CD14-positive monocyte (primary cell): ENCODE measurements around the gene KIAA0513. TPM values are rescaled to one million over a fixed set of nuclear protein-coding genes. Genes with fewer than 3 reads are reported as not detected.

ENCODE experiments used
- DNase-seq, 3 donors: peaks; one replicate each; pipeline ENCODE4 v3.0.0-alpha.2; 2011 to 2022
- H2AFZ ChIP-seq: 2 replicates; pipeline ENCODE4 v1.6.0; 2012; ENCODE audit warnings: mild to moderate bottlenecking, low read depth, low read length, inconsistent platforms; ENCODE audit not compliant: insufficient read depth, poor library complexity, severe bottlenecking
- H3K27ac ChIP-seq, 2 donors: 1 replicate in 1 of 2; 2 replicates in 1 of 2; pipeline ENCODE4 v1.5.1; 2012 to 2013; ENCODE audit warnings: low read length in 2 of 2, control low read depth in 1 of 2, inconsistent platforms in 1 of 2, low read depth in 1 of 2, mild to moderate bottlenecking in 1 of 2
- H3K27me3 ChIP-seq, 2 donors: one replicate each; pipeline versions ENCODE4 v1.6.0 to v1.6.1; 2011 to 2013; ENCODE audit warnings: low read length in 2 of 2; ENCODE audit not compliant: control insufficient read depth in 2 of 2, insufficient read depth in 2 of 2
- H3K36me3 ChIP-seq, 2 donors: replicated peaks in 1 of 2; 1 replicate in 1 of 2; 2 replicates in 1 of 2; pipeline versions ENCODE4 v1.5.1 to v1.6.1; 2012 to 2013; ENCODE audit warnings: low read length in 2 of 2, control low read depth in 1 of 2, inconsistent platforms in 1 of 2, mild to moderate bottlenecking in 1 of 2; ENCODE audit not compliant: insufficient read depth in 2 of 2, control insufficient read depth in 1 of 2
- H3K4me1 ChIP-seq, 2 donors: 1 replicate in 1 of 2; 2 replicates in 1 of 2; pipeline versions ENCODE4 v1.5.1 to v1.6.1; 2012 to 2013; ENCODE audit warnings: low read length in 2 of 2, control low read depth in 1 of 2, inconsistent platforms in 1 of 2, mild to moderate bottlenecking in 1 of 2, moderate library complexity in 1 of 2; ENCODE audit not compliant: insufficient read depth in 2 of 2, control insufficient read depth in 1 of 2
- H3K4me2 ChIP-seq: replicated peaks from 2 replicates; pipeline ENCODE3; 2012; ENCODE audit warnings: low read length, moderate library complexity, mild to moderate bottlenecking; ENCODE audit not compliant: poor library complexity, severe bottlenecking; ENCODE audit errors: extremely low read depth
- H3K4me3 ChIP-seq, 3 experiments: fragments of 200-600 bp in 1 of 3; sonication (generic) in 1 of 3; replicated peaks in 1 of 3; 1 replicate in 2 of 3; 2 replicates in 1 of 3; pipeline ENCODE4 v1.5.1; 2011 to 2013; ENCODE audit warnings: low read length in 3 of 3, mild to moderate bottlenecking in 3 of 3, control low read depth in 2 of 3, low read depth in 2 of 3, inconsistent platforms in 1 of 3, moderate library complexity in 1 of 3
- H3K79me2 ChIP-seq: 2 replicates; pipeline ENCODE4 v1.6.0; 2012; ENCODE audit warnings: mild to moderate bottlenecking, control low read depth, inconsistent platforms, low read length, moderate library complexity; ENCODE audit not compliant: insufficient read depth
- H3K9ac ChIP-seq: 2 replicates; pipeline ENCODE4 v1.6.0; 2017; ENCODE audit warnings: low read length, mild to moderate bottlenecking; ENCODE audit not compliant: insufficient read depth, poor library complexity, severe bottlenecking
- H3K9me3 ChIP-seq, 2 donors: replicated peaks in 1 of 2; 1 replicate in 1 of 2; 2 replicates in 1 of 2; pipeline versions ENCODE4 v1.5.1 to v1.6.1; 2012 to 2013; ENCODE audit warnings: low read length in 2 of 2, control low read depth in 1 of 2; ENCODE audit not compliant: control insufficient read depth in 1 of 2, insufficient read depth in 1 of 2
- H4K20me1 ChIP-seq: 2 replicates; pipeline ENCODE4 v1.6.0; 2012; ENCODE audit warnings: mild to moderate bottlenecking, low read length, control low read depth, moderate library complexity; ENCODE audit not compliant: insufficient read depth
- H3K27ac Mint-ChIP-seq, 7 donors: one replicate each; pipeline ENCODE4 v1.8.0; 2020; ENCODE audit warnings: mild to moderate bottlenecking in 7 of 7, mixed read lengths in 7 of 7, moderate library complexity in 6 of 7, inconsistent platforms in 2 of 7
- H3K27me3 Mint-ChIP-seq, 3 donors: one replicate each; pipeline ENCODE4 v1.8.0; 2021 to 2022; ENCODE audit warnings: low read depth in 3 of 3, mild to moderate bottlenecking in 3 of 3, mixed read lengths in 3 of 3, moderate library complexity in 3 of 3, inconsistent platforms in 1 of 3
- H3K36me3 Mint-ChIP-seq, 2 donors: one replicate each; pipeline ENCODE4 v1.8.0; 2020; ENCODE audit warnings: mixed read lengths in 2 of 2, inconsistent platforms in 1 of 2, mild to moderate bottlenecking in 1 of 2
- H3K4me1 Mint-ChIP-seq: one replicate; pipeline ENCODE4 v1.8.0; 2020; ENCODE audit warnings: mild to moderate bottlenecking, mixed read lengths
- H3K4me3 Mint-ChIP-seq, 2 donors: one replicate each; pipeline ENCODE4 v1.8.0; 2020; ENCODE audit warnings: mild to moderate bottlenecking in 2 of 2, mixed read lengths in 2 of 2, moderate library complexity in 1 of 2
- H3K9me3 Mint-ChIP-seq, 7 donors: one replicate each; pipeline ENCODE4 v1.8.0; 2020 to 2022; ENCODE audit warnings: mixed read lengths in 7 of 7, mild to moderate bottlenecking in 6 of 7, moderate library complexity in 6 of 7, inconsistent platforms in 2 of 7
- WGBS: methylation state at CpG from one replicate; pipeline ENCODE4 v1.1.5; 2013; ENCODE audit warnings: missing lambda C conversion rate; ENCODE audit not compliant: insufficient coverage; 5-methylcytosine and 5-hydroxymethylcytosine counted together
- intact Hi-C, 2 donors: fragments of 100-400 bp; cut with micrococcal nuclease; formaldehyde crosslinking; loops; one replicate each; pipeline versions ENCODE4 v1.15.0 to v1.15.1; 2023
- polyA plus RNA-seq, 3 donors: library from polyadenylated mRNA; depleted of rRNA in 1 of 3; unstranded in 2 of 3; stranded (reverse) in 1 of 3; fragments of 300-500 nt in 2 of 3; fragments of >200 nt in 1 of 3; fragmentation: Illumina TruSeq in 2 of 3; gene quantifications; 1 replicate in 2 of 3; 2 replicates in 1 of 3; pipeline ENCODE4 v1.2.3, GENCODE V29; 2012 to 2021
- TF ChIP-seq, protein P1 (sequence below): fragments of 200-600 bp; IDR thresholded peaks from one replicate; pipeline ENCODE4 v1.8.0; 2022; ENCODE audit warnings: antibody characterized with exemption, mild to moderate bottlenecking

The KIAA0513 gene
- polyA plus RNA-seq, 3 donors: 21.4 to 77.5 (median 32.7) TPM

DNA sequence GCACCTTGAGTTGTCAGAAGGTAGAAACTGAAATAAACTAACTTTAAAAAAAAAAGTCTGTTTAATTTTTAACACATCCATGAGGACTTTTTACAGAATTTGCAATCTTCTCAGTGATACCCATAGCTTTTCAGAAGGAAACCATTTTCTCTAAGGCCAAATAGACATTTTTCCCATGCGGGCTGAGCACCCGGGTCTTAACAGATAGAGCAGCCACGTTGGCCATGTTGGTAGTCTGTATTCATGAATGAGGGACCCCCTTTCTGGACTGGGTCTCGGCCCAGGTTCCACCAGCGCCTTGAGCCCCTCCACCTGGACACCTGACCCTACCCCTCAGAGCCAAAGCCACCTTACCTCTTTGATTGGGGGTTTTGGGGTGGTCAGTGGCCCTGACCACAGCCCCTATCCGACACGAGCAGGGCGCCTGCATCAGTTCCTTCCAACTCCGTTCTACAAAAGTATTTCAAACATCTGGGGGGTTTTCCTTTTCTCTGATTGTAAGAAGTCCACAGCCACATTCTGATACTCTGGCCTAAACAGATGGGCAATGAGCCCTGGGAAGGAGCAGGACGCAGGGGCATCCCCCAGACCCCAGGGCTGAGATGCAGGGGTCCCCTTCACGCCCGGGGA is 66.7 kb downstream of the KIAA0513 start:
- 91% methylated on average over 4 of the region's 12 CpGs for WGBS
- Histone ChIP-seq H3K4me2 (no peak overlapping the region), H3K4me3 (no peak overlapping the region), H3K27ac (no peak overlapping the region), H3K79me2 (no peaks in the 10 kb centered on the region), H3K36me3 (peaks cover 13 to 19% of the 10 kb centered on the region in 2 donors), H4K20me1 (peaks cover 49% of the 10 kb centered on the region), H2AFZ (no peak overlapping the region), H3K27me3 (no peaks in the 10 kb centered on the region), H3K9me3 (no peaks in the 10 kb centered on the region), H3K9ac (no peak overlapping the region), H3K4me1 (peaks cover 21 to 25% of the 10 kb centered on the region in 2 donors)
- Mint-ChIP-seq H3K36me3 (peaks cover 16% of the 10 kb centered on the region in 2 donors), H3K4me3 (no peak overlapping the region), H3K4me1 (peaks cover 31% of the 10 kb centered on the region), H3K27ac (no peak overlapping the region), H3K9me3 (no peaks in the 10 kb centered on the region), H3K27me3 (peaks cover 4 to 6% (median 5%) of the 10 kb centered on the region in 3 donors)
- intact Hi-C loops: no loop called here
- DNase-seq: no peak
- TF ChIP-seq, protein P1, sequence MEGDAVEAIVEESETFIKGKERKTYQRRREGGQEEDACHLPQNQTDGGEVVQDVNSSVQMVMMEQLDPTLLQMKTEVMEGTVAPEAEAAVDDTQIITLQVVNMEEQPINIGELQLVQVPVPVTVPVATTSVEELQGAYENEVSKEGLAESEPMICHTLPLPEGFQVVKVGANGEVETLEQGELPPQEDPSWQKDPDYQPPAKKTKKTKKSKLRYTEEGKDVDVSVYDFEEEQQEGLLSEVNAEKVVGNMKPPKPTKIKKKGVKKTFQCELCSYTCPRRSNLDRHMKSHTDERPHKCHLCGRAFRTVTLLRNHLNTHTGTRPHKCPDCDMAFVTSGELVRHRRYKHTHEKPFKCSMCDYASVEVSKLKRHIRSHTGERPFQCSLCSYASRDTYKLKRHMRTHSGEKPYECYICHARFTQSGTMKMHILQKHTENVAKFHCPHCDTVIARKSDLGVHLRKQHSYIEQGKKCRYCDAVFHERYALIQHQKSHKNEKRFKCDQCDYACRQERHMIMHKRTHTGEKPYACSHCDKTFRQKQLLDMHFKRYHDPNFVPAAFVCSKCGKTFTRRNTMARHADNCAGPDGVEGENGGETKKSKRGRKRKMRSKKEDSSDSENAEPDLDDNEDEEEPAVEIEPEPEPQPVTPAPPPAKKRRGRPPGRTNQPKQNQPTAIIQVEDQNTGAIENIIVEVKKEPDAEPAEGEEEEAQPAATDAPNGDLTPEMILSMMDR: no peak

DNA sequence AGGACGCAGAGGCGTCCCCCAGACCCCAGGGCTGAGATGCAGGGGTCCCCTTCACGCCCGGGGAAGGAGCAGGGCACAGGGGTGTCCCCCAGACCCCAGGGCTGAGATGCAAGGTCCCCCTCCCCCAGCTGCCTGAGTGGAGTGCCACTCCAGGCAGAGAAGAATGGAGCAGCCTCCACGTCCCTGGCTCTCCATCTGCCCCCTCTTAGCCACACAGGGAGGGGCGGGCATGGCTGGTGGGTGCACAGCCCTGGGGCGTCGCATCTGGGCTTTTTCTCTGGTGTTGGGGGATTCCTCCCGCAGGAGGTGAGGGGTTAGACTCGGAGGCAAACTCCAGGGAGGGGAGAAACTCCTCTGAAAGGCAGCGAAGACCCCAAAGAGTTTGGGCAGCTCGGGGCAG is 67.2 kb downstream of the KIAA0513 start:
- H3K27ac ChIP-seq: no peak overlapping the region
- H2AFZ ChIP-seq: no peak overlapping the region
- no peak overlapping the region for H3K4me3 ChIP-seq
- peaks cover 19 to 20% of the 10 kb centered on the region in 2 donors for H3K4me1 ChIP-seq
- H3K4me1 Mint-ChIP-seq: peaks cover 26% of the 10 kb centered on the region
- peaks cover 44% of the 10 kb centered on the region for H4K20me1 ChIP-seq
- no peak overlapping the region for H3K9ac ChIP-seq
- no peak for DNase-seq
- H3K36me3 Mint-ChIP-seq: peaks cover 10 to 11% of the 10 kb centered on the region in 2 donors
- no peaks in the 10 kb centered on the region for H3K9me3 Mint-ChIP-seq
- H3K36me3 ChIP-seq: peaks cover 8 to 14% of the 10 kb centered on the region in 2 donors
- no peak overlapping the region for H3K4me2 ChIP-seq
- no peak overlapping the region for H3K4me3 Mint-ChIP-seq
- no peaks in the 10 kb centered on the region for H3K9me3 ChIP-seq
- H3K27ac Mint-ChIP-seq: peak overlapping the region in 2 of 7 donors; percentile 31 to 63
- intact Hi-C loops: no loop called here
- no peaks in the 10 kb centered on the region for H3K79me2 ChIP-seq
- TF ChIP-seq, protein P1: no peak
- no peaks in the 10 kb centered on the region for H3K27me3 ChIP-seq
- H3K27me3 Mint-ChIP-seq: peaks cover 4 to 6% (median 5%) of the 10 kb centered on the region in 3 donors
- WGBS: 81% methylated on average over 7 of the region's 12 CpGs
